WTC11 (cell line): ENCODE measurements around the gene GRM8.

Experiments used
- CTCF ChIP-seq: fragments of 200-600 bp; IDR thresholded peaks from 2 replicates; pipeline ENCODE4 v1.8.0; 2022; ENCODE audit warnings: antibody characterized with exemption
- ELF4 ChIP-seq: sonication (generic); formaldehyde crosslinking; IDR thresholded peaks from 2 replicates; pipeline ENCODE4 v1.8.1; 2022; ENCODE audit warnings: low read depth, mild to moderate bottlenecking, moderate library complexity, missing genetic modification reagents
- ETV6 ChIP-seq: sonication (generic); formaldehyde crosslinking; IDR thresholded peaks from 2 replicates; pipeline ENCODE4 v1.8.1; 2022; ENCODE audit warnings: mild to moderate bottlenecking, missing genetic modification reagents
- GABPB1 ChIP-seq: sonication (generic); formaldehyde crosslinking; IDR thresholded peaks from 2 replicates; pipeline ENCODE4 v1.8.1; 2023; ENCODE audit warnings: mild to moderate bottlenecking, missing genetic modification reagents
- GTF2I ChIP-seq: fragments of 250-450 bp; sonication (Bioruptor Pico); conservative IDR thresholded peaks from 2 replicates; pipeline ENCODE4 v1.4.0; 2021; ENCODE audit warnings: mild to moderate bottlenecking
- JUN ChIP-seq: sonication (generic); formaldehyde crosslinking; IDR thresholded peaks from 2 replicates; pipeline ENCODE4 v1.8.0; 2023; ENCODE audit warnings: mild to moderate bottlenecking, missing genetic modification reagents
- MAX ChIP-seq: sonication (generic); formaldehyde crosslinking; IDR thresholded peaks from 2 replicates; pipeline ENCODE4 v1.8.0; 2022; ENCODE audit warnings: mild to moderate bottlenecking, missing genetic modification reagents
- NFYB ChIP-seq: sonication (generic); formaldehyde crosslinking; conservative IDR thresholded peaks from 2 replicates; pipeline ENCODE4 v1.8.0; 2022; ENCODE audit warnings: low read depth, missing genetic modification reagents
- NR1H2 ChIP-seq: sonication (generic); formaldehyde crosslinking; IDR thresholded peaks from 2 replicates; pipeline ENCODE4 v1.9.0; 2021; ENCODE audit warnings: mild to moderate bottlenecking, moderate library complexity, missing genetic modification reagents
- TEAD1 ChIP-seq: sonication (generic); formaldehyde crosslinking; IDR thresholded peaks from 2 replicates; pipeline ENCODE4 v1.8.0; 2022; ENCODE audit warnings: mild to moderate bottlenecking, missing genetic modification reagents
- ZNF138 ChIP-seq: sonication (generic); formaldehyde crosslinking; conservative IDR thresholded peaks from 2 replicates; pipeline ENCODE4 v1.8.1; 2022; ENCODE audit warnings: mild to moderate bottlenecking, moderate library complexity, missing genetic modification reagents
- TF ChIP-seq, protein P1 (sequence below): sonication (generic); formaldehyde crosslinking; IDR thresholded peaks from 2 replicates; pipeline ENCODE4 v1.8.1; 2023; ENCODE audit warnings: mild to moderate bottlenecking, missing genetic modification reagents, moderate library complexity
- TF ChIP-seq, protein P2 (sequence below): sonication (generic); formaldehyde crosslinking; conservative IDR thresholded peaks from 2 replicates; pipeline ENCODE4 v1.8.1; 2022; ENCODE audit warnings: mild to moderate bottlenecking, missing genetic modification reagents
- TF ChIP-seq, protein P3 (sequence below): sonication (generic); formaldehyde crosslinking; IDR thresholded peaks from 2 replicates; pipeline ENCODE4 v1.8.1; 2023; ENCODE audit warnings: mild to moderate bottlenecking, missing genetic modification reagents

DNA sequence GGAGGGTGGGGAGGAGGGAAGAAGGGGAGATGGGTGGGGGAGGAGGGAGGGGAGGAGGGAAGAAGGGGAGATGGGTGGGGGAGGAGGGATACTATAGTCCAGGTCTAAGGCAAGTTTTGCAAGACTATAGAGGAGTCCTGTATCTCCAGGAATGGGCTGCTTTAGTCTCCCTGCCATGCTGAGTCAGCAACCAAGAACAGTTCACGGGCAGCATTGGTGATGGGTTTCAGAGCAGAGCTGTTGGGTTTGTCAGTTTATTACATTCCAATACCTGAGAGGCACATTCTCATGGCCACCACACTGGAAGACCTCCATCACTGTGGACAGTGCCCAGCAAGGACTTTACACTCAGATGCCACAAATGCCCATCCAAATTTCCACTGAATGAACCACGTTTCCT, 212.7 kb downstream of the GRM8 start:
- TF ChIP-seq CTCF (no peak), ETV6 (CRISPR knock-in tag) (no peak), GTF2I (CRISPR knock-in tag) (no peak), GABPB1 (CRISPR knock-in tag) (no peak), NFYB (no peak), TEAD1 (CRISPR knock-in tag) (no peak), ZNF138 (CRISPR knock-in tag) (no peak), NR1H2 (CRISPR knock-in tag) (no peak), MAX (no peak), ELF4 (CRISPR knock-in tag) (no peak), JUN (no peak)
- TF ChIP-seq, protein P1, sequence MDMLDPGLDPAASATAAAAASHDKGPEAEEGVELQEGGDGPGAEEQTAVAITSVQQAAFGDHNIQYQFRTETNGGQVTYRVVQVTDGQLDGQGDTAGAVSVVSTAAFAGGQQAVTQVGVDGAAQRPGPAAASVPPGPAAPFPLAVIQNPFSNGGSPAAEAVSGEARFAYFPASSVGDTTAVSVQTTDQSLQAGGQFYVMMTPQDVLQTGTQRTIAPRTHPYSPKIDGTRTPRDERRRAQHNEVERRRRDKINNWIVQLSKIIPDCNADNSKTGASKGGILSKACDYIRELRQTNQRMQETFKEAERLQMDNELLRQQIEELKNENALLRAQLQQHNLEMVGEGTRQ (CRISPR knock-in tag), result no peak
- TF ChIP-seq, protein P2, sequence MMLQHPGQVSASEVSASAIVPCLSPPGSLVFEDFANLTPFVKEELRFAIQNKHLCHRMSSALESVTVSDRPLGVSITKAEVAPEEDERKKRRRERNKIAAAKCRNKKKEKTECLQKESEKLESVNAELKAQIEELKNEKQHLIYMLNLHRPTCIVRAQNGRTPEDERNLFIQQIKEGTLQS, result no peak
- TF ChIP-seq, protein P3, sequence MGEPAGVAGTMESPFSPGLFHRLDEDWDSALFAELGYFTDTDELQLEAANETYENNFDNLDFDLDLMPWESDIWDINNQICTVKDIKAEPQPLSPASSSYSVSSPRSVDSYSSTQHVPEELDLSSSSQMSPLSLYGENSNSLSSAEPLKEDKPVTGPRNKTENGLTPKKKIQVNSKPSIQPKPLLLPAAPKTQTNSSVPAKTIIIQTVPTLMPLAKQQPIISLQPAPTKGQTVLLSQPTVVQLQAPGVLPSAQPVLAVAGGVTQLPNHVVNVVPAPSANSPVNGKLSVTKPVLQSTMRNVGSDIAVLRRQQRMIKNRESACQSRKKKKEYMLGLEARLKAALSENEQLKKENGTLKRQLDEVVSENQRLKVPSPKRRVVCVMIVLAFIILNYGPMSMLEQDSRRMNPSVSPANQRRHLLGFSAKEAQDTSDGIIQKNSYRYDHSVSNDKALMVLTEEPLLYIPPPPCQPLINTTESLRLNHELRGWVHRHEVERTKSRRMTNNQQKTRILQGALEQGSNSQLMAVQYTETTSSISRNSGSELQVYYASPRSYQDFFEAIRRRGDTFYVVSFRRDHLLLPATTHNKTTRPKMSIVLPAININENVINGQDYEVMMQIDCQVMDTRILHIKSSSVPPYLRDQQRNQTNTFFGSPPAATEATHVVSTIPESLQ (CRISPR knock-in tag), result no peak
